ENCODE measurements around the gene LHX3.

LHX3 gene

DNA sequence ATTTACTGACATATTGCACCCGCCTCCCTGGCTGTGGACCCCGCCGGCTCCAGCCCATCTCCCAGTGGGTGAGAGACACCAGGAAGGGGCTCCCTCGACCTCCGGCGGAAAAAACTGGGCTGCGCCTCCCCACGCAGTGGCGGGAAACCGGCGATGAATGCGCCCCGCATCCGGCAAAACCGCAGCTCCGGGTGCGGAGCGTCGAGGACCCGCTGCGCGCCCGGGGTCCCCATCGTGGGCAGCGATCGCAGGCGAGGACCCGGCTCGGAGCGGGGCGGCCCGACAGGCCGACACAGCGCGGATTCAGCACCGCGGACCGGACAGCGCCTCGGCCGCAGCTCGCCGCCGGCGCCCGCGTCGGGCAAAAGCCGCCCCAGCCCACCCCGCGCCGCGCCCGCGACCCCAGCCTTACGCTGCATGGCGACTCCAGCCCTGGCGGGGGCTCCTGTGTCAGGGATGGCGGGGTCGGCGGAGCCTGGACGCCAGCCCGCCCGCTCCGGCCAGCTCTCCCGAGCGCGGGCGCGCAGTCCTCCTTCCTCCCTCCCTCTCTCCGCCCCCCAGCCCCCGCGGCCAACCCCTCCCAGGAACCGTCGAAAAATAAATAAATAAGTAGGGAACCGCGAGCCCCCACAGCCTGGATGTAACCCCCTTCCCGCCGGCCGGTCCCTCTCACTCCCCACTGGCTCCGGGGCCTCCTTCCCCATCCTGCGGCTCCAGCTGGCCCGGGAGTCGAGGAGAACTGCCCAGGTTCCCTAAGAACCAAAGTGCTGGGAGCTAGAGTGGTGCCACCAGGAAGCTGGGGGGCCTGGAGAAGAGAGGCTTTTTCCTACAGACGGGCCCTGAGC is 3.1 kb downstream of the LHX3 start:
- Histone ChIP-seq H3K27me3 (replicated peaks in 2 of 5; ENCODE audit: control insufficient read depth in 4 of 5, insufficient read depth in 5 of 5, low read length in 4 of 5) (peaks cover 0 to 87% (median 43%) of the 10 kb centered on the region in 5 experiments), H3K27ac (ENCODE audit: insufficient read depth in 1 of 2, low read depth in 1 of 2, low read length in 2 of 2, poor library complexity in 1 of 2, severe bottlenecking in 2 of 2) (no peak overlapping the region), H3K4me3 (ENCODE audit: control insufficient read depth in 1 of 7, extremely low read depth in 1 of 7, insufficient read depth in 4 of 7, low read depth in 2 of 7, low read length in 6 of 7) (no peak overlapping the region), H3K36me3 (ENCODE audit: control insufficient read depth in 4 of 4, insufficient read depth in 4 of 4, low read length in 3 of 4) (peaks cover 0 to 4% (median 4%) of the 10 kb centered on the region in 4 experiments), H3K4me1 (ENCODE audit: control extremely low read depth in 1 of 4, control insufficient read depth in 4 of 4, insufficient read depth in 4 of 4, low read length in 3 of 4) (peaks cover 0 to 5% (median 0%) of the 10 kb centered on the region in 4 experiments), H3K9me3 (ENCODE audit: control extremely low read depth in 1 of 5, control insufficient read depth in 4 of 5, insufficient read depth in 2 of 5, low read depth in 1 of 5, low read length in 4 of 5) (no peaks in the 10 kb centered on the region)
- POLR2A ChIA-PET: no interaction called here
- peak; percentile 22 to 63 (median 60) for DNase-seq
- WGBS (ENCODE audit: insufficient coverage): 4% methylated on average over 70 of the region's 85 CpGs
- CTCF ChIA-PET: no interaction called here

DNA sequence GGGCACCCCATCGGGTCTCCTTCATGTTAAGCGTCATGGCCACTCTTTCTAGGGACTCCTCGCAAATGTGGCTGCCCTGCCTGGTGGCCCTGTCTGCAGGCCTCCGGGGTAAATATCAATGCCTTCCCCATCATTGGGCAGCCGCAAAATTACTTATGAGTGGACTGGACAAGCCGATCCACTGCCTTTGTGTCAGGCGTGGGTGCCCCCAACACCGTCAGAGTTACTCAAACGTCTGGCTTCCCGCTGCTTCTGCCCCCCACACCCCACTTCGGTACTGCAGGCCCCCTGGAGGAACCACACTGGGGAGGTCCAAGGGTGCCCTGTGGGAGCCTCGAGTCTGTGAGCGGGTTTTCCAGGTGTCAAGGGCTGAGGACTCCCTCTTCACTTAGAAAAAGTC is 3.8 kb downstream of the LHX3 start:
- no peak overlapping the region for H3K27ac ChIP-seq (ENCODE audit: insufficient read depth in 1 of 2, low read depth in 1 of 2, low read length in 2 of 2, poor library complexity in 1 of 2, severe bottlenecking in 2 of 2)
- 48% methylated on average over 12 of the region's 13 CpGs for WGBS (ENCODE audit: insufficient coverage)
- POLR2A ChIA-PET: no interaction called here
- no peak overlapping the region for H3K4me3 ChIP-seq (ENCODE audit: control insufficient read depth in 1 of 7, extremely low read depth in 1 of 7, insufficient read depth in 4 of 7, low read depth in 2 of 7, low read length in 6 of 7)
- CTCF ChIA-PET: no interaction called here
- no peak for DNase-seq
- H3K27me3 ChIP-seq (replicated peaks in 2 of 5; ENCODE audit: control insufficient read depth in 4 of 5, insufficient read depth in 5 of 5, low read length in 4 of 5): peaks cover 0 to 94% (median 43%) of the 10 kb centered on the region in 5 experiments
- no peaks in the 10 kb centered on the region for H3K9me3 ChIP-seq (ENCODE audit: control extremely low read depth in 1 of 5, control insufficient read depth in 4 of 5, insufficient read depth in 2 of 5, low read depth in 1 of 5, low read length in 4 of 5)
- H3K4me1 ChIP-seq (ENCODE audit: control extremely low read depth in 1 of 4, control insufficient read depth in 4 of 4, insufficient read depth in 4 of 4, low read length in 3 of 4): peaks cover 0 to 5% (median 0%) of the 10 kb centered on the region in 4 experiments
- H3K36me3 ChIP-seq (ENCODE audit: control insufficient read depth in 4 of 4, insufficient read depth in 4 of 4, low read length in 3 of 4): peaks cover 0 to 4% (median 4%) of the 10 kb centered on the region in 4 experiments

- no peaks in the 10 kb centered on the region for H3K36me3 ChIP-seq (ENCODE audit: control insufficient read depth in 4 of 4, insufficient read depth in 4 of 4, low read length in 3 of 4)
- CTCF ChIA-PET: no interaction called here
- no peaks in the 10 kb centered on the region for H3K9me3 ChIP-seq (ENCODE audit: control extremely low read depth in 1 of 5, control insufficient read depth in 4 of 5, insufficient read depth in 2 of 5, low read depth in 1 of 5, low read length in 4 of 5)
- POLR2A ChIA-PET: no interaction called here
- peaks cover 0 to 96% (median 43%) of the 10 kb centered on the region in 5 experiments for H3K27me3 ChIP-seq (replicated peaks in 2 of 5; ENCODE audit: control insufficient read depth in 4 of 5, insufficient read depth in 5 of 5, low read length in 4 of 5)
- H3K27ac ChIP-seq (ENCODE audit: insufficient read depth in 1 of 2, low read depth in 1 of 2, low read length in 2 of 2, poor library complexity in 1 of 2, severe bottlenecking in 2 of 2): no peak overlapping the region
- no peak overlapping the region for H3K4me3 ChIP-seq (ENCODE audit: control insufficient read depth in 1 of 7, extremely low read depth in 1 of 7, insufficient read depth in 4 of 7, low read depth in 2 of 7, low read length in 6 of 7)
- H3K4me1 ChIP-seq (ENCODE audit: control extremely low read depth in 1 of 4, control insufficient read depth in 4 of 4, insufficient read depth in 4 of 4, low read length in 3 of 4): peaks cover 0 to 5% (median 0%) of the 10 kb centered on the region in 4 experiments
- WGBS (ENCODE audit: insufficient coverage): 41% methylated on average over 16 of the region's 19 CpGs
- no peak for DNase-seq
Measured at GRCh38 chr9:136200424-136200823, 4.5 kb downstream of the LHX3 start.

DNA sequence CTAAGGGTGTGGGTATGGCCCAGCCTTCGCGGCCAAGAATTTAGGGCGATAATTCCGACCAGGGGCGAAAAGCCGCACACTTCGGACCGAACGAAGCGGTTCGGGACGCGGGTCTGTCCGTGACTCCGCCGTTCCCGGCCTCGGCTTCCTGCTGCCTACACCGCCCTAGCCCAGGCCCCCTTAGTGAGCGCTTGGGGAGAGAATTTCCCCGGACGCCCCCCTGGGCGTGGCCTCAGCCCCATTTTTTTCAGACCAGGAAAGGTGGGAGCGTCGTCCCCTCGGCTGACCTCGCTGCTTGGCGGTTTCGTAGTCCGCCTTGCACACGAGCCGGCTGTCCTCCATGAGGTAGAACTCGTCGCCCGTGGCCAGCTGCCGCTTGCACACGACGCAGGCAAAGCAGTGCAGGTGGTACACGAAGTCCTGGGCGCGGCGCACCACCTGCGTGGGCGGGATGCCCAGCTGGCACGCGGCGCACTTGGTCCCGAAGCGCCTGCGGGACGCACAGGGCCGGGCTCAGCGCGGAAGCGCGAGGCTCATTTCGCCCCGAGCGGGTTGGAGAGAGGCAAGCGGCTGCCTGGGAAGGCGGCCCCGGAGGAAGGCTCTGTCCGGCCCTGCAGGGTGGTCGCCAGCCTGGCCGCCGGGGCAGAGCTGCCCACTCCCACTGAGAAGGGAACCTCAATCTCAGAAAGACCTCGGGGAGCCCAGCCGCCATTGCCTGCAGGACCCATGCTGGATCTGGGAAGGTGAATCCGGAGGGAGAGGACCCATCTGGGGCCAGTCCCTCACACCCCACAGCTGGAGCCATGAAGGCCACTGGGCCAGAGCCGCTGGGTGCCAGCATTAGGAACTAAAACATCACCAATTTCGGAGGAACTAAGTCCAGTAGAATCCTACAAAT is 5.3 kb downstream of the LHX3 start:
- no peak overlapping the region for H3K27ac ChIP-seq (ENCODE audit: insufficient read depth in 1 of 2, low read depth in 1 of 2, low read length in 2 of 2, poor library complexity in 1 of 2, severe bottlenecking in 2 of 2)
- WGBS (ENCODE audit: insufficient coverage): 6% methylated on average over 66 of the region's 71 CpGs
- H3K9me3 ChIP-seq (ENCODE audit: control extremely low read depth in 1 of 5, control insufficient read depth in 4 of 5, insufficient read depth in 2 of 5, low read depth in 1 of 5, low read length in 4 of 5): no peaks in the 10 kb centered on the region
- H3K4me3 ChIP-seq (ENCODE audit: control insufficient read depth in 1 of 7, extremely low read depth in 1 of 7, insufficient read depth in 4 of 7, low read depth in 2 of 7, low read length in 6 of 7): no peak overlapping the region
- no peaks in the 10 kb centered on the region for H3K36me3 ChIP-seq (ENCODE audit: control insufficient read depth in 4 of 4, insufficient read depth in 4 of 4, low read length in 3 of 4)
- no peak for DNase-seq
- peaks cover 0 to 97% (median 41%) of the 10 kb centered on the region in 5 experiments for H3K27me3 ChIP-seq (replicated peaks in 2 of 5; ENCODE audit: control insufficient read depth in 4 of 5, insufficient read depth in 5 of 5, low read length in 4 of 5)
- peaks cover 0 to 5% (median 0%) of the 10 kb centered on the region in 4 experiments for H3K4me1 ChIP-seq (ENCODE audit: control extremely low read depth in 1 of 4, control insufficient read depth in 4 of 4, insufficient read depth in 4 of 4, low read length in 3 of 4)
- POLR2A ChIA-PET: no interaction called here
- CTCF ChIA-PET: no interaction called here

GRCh38 chr9:136198605-136199083 is 6.3 kb downstream of the LHX3 start:
- Histone ChIP-seq H3K4me3 (ENCODE audit: control insufficient read depth in 1 of 7, extremely low read depth in 1 of 7, insufficient read depth in 4 of 7, low read depth in 2 of 7, low read length in 6 of 7) (no peak overlapping the region), H3K27me3 (replicated peaks in 2 of 5; ENCODE audit: control insufficient read depth in 4 of 5, insufficient read depth in 5 of 5, low read length in 4 of 5) (peaks cover 0 to 97% (median 40%) of the 10 kb centered on the region in 5 experiments), H3K36me3 (ENCODE audit: control insufficient read depth in 4 of 4, insufficient read depth in 4 of 4, low read length in 3 of 4) (no peaks in the 10 kb centered on the region), H3K4me1 (ENCODE audit: control extremely low read depth in 1 of 4, control insufficient read depth in 4 of 4, insufficient read depth in 4 of 4, low read length in 3 of 4) (peaks cover 0 to 5% (median 0%) of the 10 kb centered on the region in 4 experiments), H3K27ac (ENCODE audit: insufficient read depth in 1 of 2, low read depth in 1 of 2, low read length in 2 of 2, poor library complexity in 1 of 2, severe bottlenecking in 2 of 2) (no peak overlapping the region), H3K9me3 (ENCODE audit: control extremely low read depth in 1 of 5, control insufficient read depth in 4 of 5, insufficient read depth in 2 of 5, low read depth in 1 of 5, low read length in 4 of 5) (no peaks in the 10 kb centered on the region)
- ChIA-PET CTCF (interaction anchor here (0.6 kb wide), 1 partner anchor 18 kb away, joined by 3 read pairs; no protein-coding TSS in a partner anchor), POLR2A (no interaction called here)
- 3% methylated on average over 41 of the region's 62 CpGs for WGBS (ENCODE audit: insufficient coverage)
- DNase-seq: no peak

DNA sequence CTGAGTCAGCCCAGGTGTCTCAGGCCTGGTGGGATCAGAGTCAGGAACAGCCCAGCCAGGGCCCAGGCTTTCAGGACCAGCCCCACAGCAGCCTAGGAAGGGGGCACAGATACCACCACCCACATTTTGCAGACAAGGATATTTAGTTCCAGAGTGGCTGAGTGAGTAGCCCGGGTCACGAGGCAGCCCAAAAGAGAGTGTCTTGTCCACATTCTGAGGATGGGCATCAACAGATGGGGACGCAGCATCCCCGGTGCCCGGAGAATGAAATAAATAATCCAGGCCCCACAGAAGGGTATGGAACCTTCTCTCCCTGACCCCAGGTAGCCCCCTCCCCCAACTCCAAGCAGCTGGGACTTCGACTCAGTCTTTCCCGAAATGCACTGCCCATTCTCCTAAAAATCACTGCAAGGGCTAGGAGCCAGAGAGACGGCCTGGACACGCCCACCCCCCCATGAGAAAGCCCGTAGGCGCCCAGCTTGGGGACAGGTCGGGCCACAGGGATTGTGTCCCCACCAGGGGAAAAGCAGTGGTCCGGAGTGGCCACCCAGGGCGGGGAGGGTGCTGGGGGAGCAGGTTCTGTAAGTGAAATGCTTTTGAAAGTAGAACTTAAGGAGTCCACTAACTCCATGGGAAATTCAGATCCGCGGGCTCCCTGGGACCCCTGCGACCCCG is 6.9 kb downstream of the LHX3 start:
- POLR2A ChIA-PET: no interaction called here
- H3K27me3 ChIP-seq (replicated peaks in 2 of 5; ENCODE audit: control insufficient read depth in 4 of 5, insufficient read depth in 5 of 5, low read length in 4 of 5): peaks cover 0 to 97% (median 41%) of the 10 kb centered on the region in 5 experiments
- 12% methylated on average over 18 of the region's 18 CpGs for WGBS (ENCODE audit: insufficient coverage)
- DNase-seq: no peak
- H3K4me3 ChIP-seq (ENCODE audit: control insufficient read depth in 1 of 7, extremely low read depth in 1 of 7, insufficient read depth in 4 of 7, low read depth in 2 of 7, low read length in 6 of 7): no peak overlapping the region
- no peaks in the 10 kb centered on the region for H3K9me3 ChIP-seq (ENCODE audit: control extremely low read depth in 1 of 5, control insufficient read depth in 4 of 5, insufficient read depth in 2 of 5, low read depth in 1 of 5, low read length in 4 of 5)
- CTCF ChIA-PET: interaction anchor here (0.6 kb wide), 1 partner anchor 18 kb away, joined by 3 read pairs; no protein-coding TSS in a partner anchor
- no peak overlapping the region for H3K27ac ChIP-seq (ENCODE audit: insufficient read depth in 1 of 2, low read depth in 1 of 2, low read length in 2 of 2, poor library complexity in 1 of 2, severe bottlenecking in 2 of 2)
- H3K4me1 ChIP-seq (ENCODE audit: control extremely low read depth in 1 of 4, control insufficient read depth in 4 of 4, insufficient read depth in 4 of 4, low read length in 3 of 4): peaks cover 0 to 7% (median 0%) of the 10 kb centered on the region in 4 experiments
- H3K36me3 ChIP-seq (ENCODE audit: control insufficient read depth in 4 of 4, insufficient read depth in 4 of 4, low read length in 3 of 4): no peaks in the 10 kb centered on the region

All from common myeloid progenitor, CD34-positive (primary cell).